ENCODE measurements around the gene RPS6KA4. TPM values are rescaled to one million over a fixed set of nuclear protein-coding genes. Genes with fewer than 3 reads are reported as not detected.

Gene RPS6KA4
- total RNA-seq, 1 experiment from 2014 or later, result 42.0 TPM

DNA sequence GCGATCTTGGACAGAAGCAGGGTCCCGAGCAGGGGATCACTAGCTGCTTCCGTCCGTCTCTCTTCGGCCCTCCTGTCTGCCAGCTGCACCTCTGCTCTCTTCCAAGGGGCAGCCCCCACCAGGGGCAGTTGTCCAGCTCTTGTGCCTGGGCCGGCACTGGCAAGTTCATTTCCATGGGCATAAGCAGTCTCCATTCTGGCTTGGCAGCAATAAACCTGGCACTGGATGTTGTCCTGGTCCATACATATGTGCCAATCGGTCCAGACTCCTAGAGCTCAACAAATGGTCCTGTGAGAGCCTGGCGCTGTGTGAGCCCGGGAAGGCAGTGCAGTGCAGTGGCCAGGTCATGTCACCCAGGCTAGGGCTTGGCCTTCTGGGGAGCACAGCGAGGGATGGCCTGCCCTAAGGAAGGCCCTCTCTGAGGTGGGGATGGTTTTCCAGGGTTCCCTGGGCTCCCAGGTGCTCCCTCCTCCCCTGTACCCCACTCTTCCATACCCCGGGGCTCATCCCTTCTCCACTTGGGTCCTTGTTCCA is 60.4 kb downstream of the RPS6KA4 start:
- no peak for DNase-seq (ENCODE audit: low read depth, low spot score)
- in situ Hi-C loops (cut with HindIII; ENCODE audit: low pct_unique_long_range_greater_than_20kb, low sequenced_read_pairs), result no loop called here

GRCh38 chr11:64419818-64420485 is 61.0 kb downstream of the RPS6KA4 start:
- DNase-seq (ENCODE audit: low read depth, low spot score), result peak; percentile 88
- in situ Hi-C loops (cut with HindIII; ENCODE audit: low pct_unique_long_range_greater_than_20kb, low sequenced_read_pairs), result no loop called here

Small RNA genes within 50 kb of the gene (small RNA-seq; reads per million reads assigned to genes)
- 0 to 0.24 reads per million in 2 experiments for gene MIR1237
- gene MIR7155, result 0 reads per million in 2 experiments

Other genes starting within 250 kb of the RPS6KA4 start
- gene MACROD1, start 193.0 kb upstream of the RPS6KA4 start, total RNA-seq (2014; rRNA removed; shearing (Covaris generic)), result 15.0 and 15.7 TPM in 2 replicates
- 218 and 248 TPM in 2 replicates for gene STIP1, start 173.0 kb upstream of the RPS6KA4 start, total RNA-seq (2014; rRNA removed; shearing (Covaris generic))
- gene FERMT3, start 152.4 kb upstream of the RPS6KA4 start, total RNA-seq (2014; rRNA removed; shearing (Covaris generic)), result 0.13 and 0.29 TPM in 2 replicates
- gene TRPT1, start 133.0 kb upstream of the RPS6KA4 start, total RNA-seq (2014; rRNA removed; shearing (Covaris generic)), result 30.7 and 35.6 TPM in 2 replicates
- 50.4 and 52.1 TPM in 2 replicates for gene NUDT22, start 132.9 kb upstream of the RPS6KA4 start, total RNA-seq (2014; rRNA removed; shearing (Covaris generic))
- 4.3 and 6.5 TPM in 2 replicates for gene DNAJC4, start 128.6 kb upstream of the RPS6KA4 start, total RNA-seq (2014; rRNA removed; shearing (Covaris generic))
- gene VEGFB, start 124.6 kb upstream of the RPS6KA4 start, total RNA-seq (2014; rRNA removed; shearing (Covaris generic)), result 37.3 and 40.1 TPM in 2 replicates
- gene FKBP2, start 118.1 kb upstream of the RPS6KA4 start, total RNA-seq (2014; rRNA removed; shearing (Covaris generic)), result 78.1 and 107 TPM in 2 replicates
- gene PPP1R14B, start 112.2 kb upstream of the RPS6KA4 start, total RNA-seq (2014; rRNA removed; shearing (Covaris generic)), result 138 and 162 TPM in 2 replicates
- 10.4 and 12.1 TPM in 2 replicates for gene PLCB3, start 107.6 kb upstream of the RPS6KA4 start, total RNA-seq (2014; rRNA removed; shearing (Covaris generic))
- 18.7 and 19.3 TPM in 2 replicates for gene BAD, start 74.5 kb upstream of the RPS6KA4 start, total RNA-seq (2014; rRNA removed; shearing (Covaris generic))
- 7.9 TPM in 2 replicates for gene GPR137, start 73.3 kb upstream of the RPS6KA4 start, total RNA-seq (2014; rRNA removed; shearing (Covaris generic))
- not detected in 2 replicates for gene KCNK4, start 67.9 kb upstream of the RPS6KA4 start, total RNA-seq (2014; rRNA removed; shearing (Covaris generic))
- 0.45 TPM in 1 of 2 replicates, not detected in the other for gene CATSPERZ, start 58.8 kb upstream of the RPS6KA4 start, total RNA-seq (2014; rRNA removed; shearing (Covaris generic))
- 48.4 and 56.1 TPM in 2 replicates for gene ESRRA, start 53.6 kb upstream of the RPS6KA4 start, total RNA-seq (2014; rRNA removed; shearing (Covaris generic))
- gene TRMT112, start 41.6 kb upstream of the RPS6KA4 start, total RNA-seq (2014; rRNA removed; shearing (Covaris generic)), result 113 and 127 TPM in 2 replicates
- 206 and 215 TPM in 2 replicates for gene PRDX5, start 41.0 kb upstream of the RPS6KA4 start, total RNA-seq (2014; rRNA removed; shearing (Covaris generic))
- gene CCDC88B, start 19.0 kb upstream of the RPS6KA4 start, total RNA-seq (2014; rRNA removed; shearing (Covaris generic)), result 1.3 and 2.0 TPM in 2 replicates
- not detected in 2 replicates for gene SLC22A11, start 196.8 kb downstream of the RPS6KA4 start, total RNA-seq (2014; rRNA removed; shearing (Covaris generic))
- gene SLC22A12, start 232.1 kb downstream of the RPS6KA4 start, total RNA-seq (2014; rRNA removed; shearing (Covaris generic)), result not detected in 2 replicates